Omental fat pad (tissue), 4 donors: ENCODE results near the gene MEPCE. TPM values are rescaled to one million over a fixed set of nuclear protein-coding genes. Genes with fewer than 3 reads are reported as not detected.
A peak's percentile ranks its signal among the peaks of the same experiment; 100 is the strongest.
"Not testable (repeated sequence)": the region's sequence is repeated elsewhere in the genome, so short reads cannot be mapped to it uniquely, and the experiment has no call there.

Source experiments
- ATAC-seq: fragments of 150-250 bp; one replicate; pipeline ENCODE4 v1.9.1; 2016; ENCODE audit warnings: mild to moderate bottlenecking, moderate library complexity; ENCODE audit not compliant: low FRiP score
- DNase-seq: peaks from one replicate; pipeline ENCODE4 v3.0.0-alpha.2; 2019; ENCODE audit warnings: low spot score
- CTCF ChIP-seq, 3 donors: fragments of 450-650 bp; IDR thresholded peaks; one replicate each; pipeline ENCODE4 v1.5.1; 2016 to 2017; ENCODE audit warnings: antibody characterized with exemption in 3 of 3, mild to moderate bottlenecking in 3 of 3, moderate library complexity in 2 of 3
- total RNA-seq, 4 donors: library from RNA; depleted of rRNA; stranded (reverse); fragments of >200 nt; gene quantifications; one replicate each; pipeline ENCODE4 v1.1.0, GENCODE V29; 2016

MEPCE gene
- total RNA-seq, 4 donors from 2014 or later, result 23.6 to 49.5 (median 36.6) TPM

- ATAC-seq, result peak; percentile 61
- TF ChIP-seq CTCF (IDR thresholded peaks at IDR 0.05), result no peak
- no peak for DNase-seq
Observed at GRCh38 chr7:100444311-100445278, 15.0 kb downstream of the MEPCE start.

GRCh38 chr7:100446040-100446439, 16.4 kb downstream of the MEPCE start:
- DNase-seq (no peak), ATAC-seq (no peak)
- no peak for TF ChIP-seq CTCF (IDR thresholded peaks at IDR 0.05)

GRCh38 chr7:100447363-100447762, 17.7 kb downstream of the MEPCE start:
- DNase-seq, result not testable (repeated sequence)

GRCh38 chr7:100449190-100449795, 19.7 kb downstream of the MEPCE start:
- no peak for TF ChIP-seq CTCF (IDR thresholded peaks at IDR 0.05)
- ATAC-seq, result no peak
- no peak for DNase-seq

More at GRCh38 chr7:100447363-100447762, 17.7 kb downstream of the MEPCE start:
- ATAC-seq, result not testable (repeated sequence)

GRCh38 chr7:100452513-100452912, 22.9 kb downstream of the MEPCE start:
- DNase-seq, result no peak
- TF ChIP-seq CTCF (IDR thresholded peaks at IDR 0.05), result no peak
- no peak for ATAC-seq

GRCh38 chr7:100453854-100454253, 24.2 kb downstream of the MEPCE start:
- not testable (repeated sequence) for DNase-seq, ATAC-seq

GRCh38 chr7:100455206-100455605, 25.6 kb downstream of the MEPCE start:
- no peak for DNase-seq
- no peak for TF ChIP-seq CTCF (IDR thresholded peaks at IDR 0.05)
- no peak for ATAC-seq

- no peak for TF ChIP-seq CTCF (IDR thresholded peaks at IDR 0.05)
- ATAC-seq (no peak), DNase-seq (no peak)
Observed at GRCh38 chr7:100456562-100456961, 26.9 kb downstream of the MEPCE start.
